Naive thymus-derived CD4-positive, alpha-beta T cell (primary cell): Measurements from ENCODE around the gene CPO. TPM values are rescaled to one million over a fixed set of nuclear protein-coding genes. Genes with fewer than 3 reads are reported as not detected.

Experiments
- ATAC-seq: fragments of 150-1000 bp; cut with Tn5 transposase; 2 replicates; pipeline ENCODE4 v1.10.0; 2021; ENCODE audit warnings: mild to moderate bottlenecking, moderate library complexity
- CTCF ChIA-PET: fragments of 350-600 bp; sonication (Branson Sonifier 250); formaldehyde crosslinking; loops from one replicate; lab custom pipeline; 2021; ENCODE audit warnings: antibody characterized with exemption; lab: Charles Lee
- POLR2A ChIA-PET: fragments of 350-600 bp; sonication (Branson Sonifier 250); formaldehyde crosslinking; loops from one replicate; lab custom pipeline; 2021; ENCODE audit warnings: antibody characterized with exemption, inconsistent platforms; lab: Charles Lee
- DNase-seq, 9 donors: peaks; one replicate each; pipeline versions ENCODE4 v3.0.0 to v3.0.0-alpha.2; 2020 to 2022; ENCODE audit warnings: mixed read lengths in 1 of 9
- H3K27ac ChIP-seq: one replicate; pipeline ENCODE4 v1.7.0; 2013; ENCODE audit warnings: mild to moderate bottlenecking, low read depth, low read length, moderate library complexity
- H3K27me3 ChIP-seq, 2 donors: one replicate each; pipeline ENCODE4 v1.7.0; 2013; ENCODE audit warnings: low read length in 2 of 2, mild to moderate bottlenecking in 2 of 2, moderate library complexity in 2 of 2; ENCODE audit not compliant: control insufficient read depth in 2 of 2, insufficient read depth in 2 of 2
- H3K36me3 ChIP-seq, 3 experiments: 1 replicate in 2 of 3; 2 replicates in 1 of 3; pipeline ENCODE4 v1.7.0; 2013; ENCODE audit warnings: low read length in 3 of 3, mild to moderate bottlenecking in 3 of 3, moderate library complexity in 1 of 3; ENCODE audit not compliant: insufficient read depth in 3 of 3, control insufficient read depth in 2 of 3
- H3K4me1 ChIP-seq, 2 donors: one replicate each; pipeline ENCODE4 v1.7.0; 2013; ENCODE audit warnings: low read length in 2 of 2, mild to moderate bottlenecking in 2 of 2, moderate library complexity in 1 of 2; ENCODE audit not compliant: control insufficient read depth in 2 of 2, insufficient read depth in 2 of 2
- H3K4me3 ChIP-seq: 2 replicates; pipeline ENCODE4 v1.7.0; 2013; ENCODE audit warnings: mild to moderate bottlenecking, low read length
- H3K9me3 ChIP-seq, 3 experiments: 1 replicate in 2 of 3; 2 replicates in 1 of 3; pipeline ENCODE4 v1.7.0; 2013; ENCODE audit warnings: low read length in 3 of 3; ENCODE audit not compliant: control insufficient read depth in 2 of 3
- H3K27ac Mint-ChIP-seq, 9 donors: one replicate each; pipeline ENCODE4 v1.8.0; 2020 to 2022; ENCODE audit warnings: mixed read lengths in 9 of 9, mild to moderate bottlenecking in 8 of 9, moderate library complexity in 5 of 9, inconsistent platforms in 2 of 9
- H3K27me3 Mint-ChIP-seq, 5 donors: one replicate each; pipeline ENCODE4 v1.8.0; 2021 to 2022; ENCODE audit warnings: mixed read lengths in 5 of 5, mild to moderate bottlenecking in 1 of 5
- H3K36me3 Mint-ChIP-seq, 5 donors: one replicate each; pipeline ENCODE4 v1.8.0; 2020 to 2022; ENCODE audit warnings: mixed read lengths in 5 of 5, mild to moderate bottlenecking in 3 of 5, inconsistent platforms in 1 of 5
- H3K4me1 Mint-ChIP-seq, 7 donors: one replicate each; pipeline ENCODE4 v1.8.0; 2020 to 2022; ENCODE audit warnings: mixed read lengths in 7 of 7, mild to moderate bottlenecking in 3 of 7, inconsistent platforms in 1 of 7
- H3K4me3 Mint-ChIP-seq, 10 donors: one replicate each; pipeline ENCODE4 v1.8.0; 2020 to 2022; ENCODE audit warnings: mild to moderate bottlenecking in 10 of 10, mixed read lengths in 10 of 10, moderate library complexity in 6 of 10, inconsistent platforms in 2 of 10
- H3K9me3 Mint-ChIP-seq, 11 donors: one replicate each; pipeline ENCODE4 v1.8.0; 2020 to 2022; ENCODE audit warnings: mixed read lengths in 11 of 11, mild to moderate bottlenecking in 4 of 11, inconsistent platforms in 1 of 11, moderate library complexity in 1 of 11
- intact Hi-C, 2 donors: fragments of 100-400 bp; cut with micrococcal nuclease; formaldehyde crosslinking; loops; one replicate each; pipeline ENCODE4 v1.15.1; 2023
- polyA plus RNA-seq, 2 donors: library from polyadenylated mRNA; unstranded; fragments of 300-500 nt; fragmentation: Illumina TruSeq; gene quantifications; one replicate each; pipeline ENCODE4 v1.2.3, GENCODE V29; 2021
- total RNA-seq, 6 experiments: library from RNA in 5 of 6; stranded (reverse) in 5 of 6; gene quantifications; 1 replicate in 5 of 6; 2 replicates in 1 of 6; pipeline ENCODE4 v1.2.3 and lab custom pipeline; 2021 to 2026

The CPO gene
- total RNA-seq (under 1 TPM in 3 of 5 experiments, not detected in 2; 0.30 to 0.51 (median 0.32) TPM), polyA plus RNA-seq (not detected), total RNA-seq (lab: John Stamatoyannopoulos, UW) (not detected)

GRCh38 chr2:206939340-206939739, at the start of gene CPO:
CPO (plus strand) TSS chr2:206939518; CDS start chr2:206939600, 82 bp downstream.
- ATAC-seq (no peak), DNase-seq (no peak)
- H3K36me3 ChIP-seq, result no peaks in the 10 kb centered on the region
- H3K9me3 Mint-ChIP-seq, result no peaks in the 10 kb centered on the region
- POLR2A ChIA-PET, result no interaction called here
- H3K27ac ChIP-seq, result no peak within 1 kb of the TSS
- H3K9me3 ChIP-seq, result no peaks in the 10 kb centered on the region
- no peak within 1 kb of the TSS for H3K4me3 ChIP-seq
- peaks cover 0 to 8% (median 2%) of the 10 kb centered on the region in 5 donors for H3K27me3 Mint-ChIP-seq
- CTCF ChIA-PET, result no interaction called here
- intact Hi-C loops, result no loop called here
- no peak within 1 kb of the TSS for H3K27ac Mint-ChIP-seq
- H3K4me1 ChIP-seq, result no peaks in the 10 kb centered on the region
- H3K36me3 Mint-ChIP-seq, result no peaks in the 10 kb centered on the region
- no peaks in the 10 kb centered on the region for H3K4me1 Mint-ChIP-seq
- H3K27me3 ChIP-seq, result no peaks in the 10 kb centered on the region
- H3K4me3 Mint-ChIP-seq, result no peak within 1 kb of the TSS

DNA sequence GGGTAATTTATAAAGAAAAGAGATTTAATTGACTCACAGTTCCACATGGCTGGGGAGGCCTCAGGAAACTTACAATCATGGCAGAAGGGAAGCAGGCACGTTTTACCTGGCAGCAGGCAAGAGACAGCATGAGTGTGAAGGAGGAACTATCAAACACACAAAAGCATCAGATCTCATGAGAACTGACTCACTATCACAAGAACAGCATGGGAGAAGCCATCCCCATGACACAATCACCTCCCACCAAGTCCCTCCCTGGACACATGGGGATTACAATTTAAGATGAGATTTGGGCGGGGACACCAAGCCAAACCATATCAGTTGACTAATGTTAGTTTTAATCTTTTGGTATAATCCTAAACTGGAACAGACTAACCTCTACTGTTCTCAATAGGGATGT, 49.1 kb upstream of the CPO start:
- peaks cover 0 to 5% (median 3%) of the 10 kb centered on the region in 11 donors for H3K9me3 Mint-ChIP-seq
- POLR2A ChIA-PET, result no interaction called here
- DNase-seq (no peak), ATAC-seq (no peak)
- peaks cover 0 to 10% (median 0%) of the 10 kb centered on the region in 5 donors for H3K36me3 Mint-ChIP-seq
- Histone ChIP-seq H3K9me3 (no peaks in the 10 kb centered on the region), H3K27me3 (no peaks in the 10 kb centered on the region), H3K27ac (no peak overlapping the region), H3K4me3 (no peak overlapping the region), H3K36me3 (no peaks in the 10 kb centered on the region), H3K4me1 (no peaks in the 10 kb centered on the region)
- peaks cover 0 to 3% (median 0%) of the 10 kb centered on the region in 5 donors for H3K27me3 Mint-ChIP-seq
- CTCF ChIA-PET, result no interaction called here
- no peak overlapping the region for H3K27ac Mint-ChIP-seq
- no peak overlapping the region for H3K4me3 Mint-ChIP-seq
- H3K4me1 Mint-ChIP-seq, result no peaks in the 10 kb centered on the region
- intact Hi-C loops, result no loop called here

DNA sequence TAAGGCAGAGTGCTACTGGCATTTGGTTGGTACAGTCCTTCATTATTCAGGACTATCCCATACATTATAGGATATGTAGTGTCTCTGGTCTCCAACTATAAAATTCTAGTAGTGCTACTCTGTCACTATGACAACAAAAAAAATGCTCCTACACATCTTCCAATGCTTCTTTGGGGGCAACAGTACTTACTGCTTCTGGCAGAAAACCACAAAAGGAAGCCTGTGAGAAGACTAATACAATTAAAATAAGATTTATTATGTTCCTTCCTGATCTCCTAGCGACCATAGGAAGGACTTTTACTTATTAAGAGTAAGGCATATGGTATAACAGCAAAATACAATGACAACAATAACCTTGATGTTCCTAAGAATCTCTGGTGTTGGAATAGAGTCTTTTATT, 48.4 kb upstream of the CPO start:
- intact Hi-C loops, result no loop called here
- Mint-ChIP-seq H3K36me3 (peaks cover 0 to 15% (median 0%) of the 10 kb centered on the region in 5 donors), H3K9me3 (peaks cover 0 to 5% (median 3%) of the 10 kb centered on the region in 11 donors), H3K27ac (no peak overlapping the region), H3K4me1 (no peaks in the 10 kb centered on the region), H3K27me3 (peaks cover 0 to 3% (median 0%) of the 10 kb centered on the region in 5 donors), H3K4me3 (no peak overlapping the region)
- ChIA-PET POLR2A (no interaction called here), CTCF (no interaction called here)
- H3K4me1 ChIP-seq, result no peaks in the 10 kb centered on the region
- DNase-seq, result no peak
- H3K27ac ChIP-seq, result no peak overlapping the region
- H3K4me3 ChIP-seq, result no peak overlapping the region
- H3K36me3 ChIP-seq, result no peaks in the 10 kb centered on the region
- H3K27me3 ChIP-seq, result no peaks in the 10 kb centered on the region
- no peak for ATAC-seq
- no peaks in the 10 kb centered on the region for H3K9me3 ChIP-seq

- POLR2A ChIA-PET, result no interaction called here
- no peak overlapping the region for H3K4me3 Mint-ChIP-seq
- peaks cover 0 to 7% (median 4%) of the 10 kb centered on the region in 5 donors for H3K27me3 Mint-ChIP-seq
- no peaks in the 10 kb centered on the region for H3K27me3 ChIP-seq
- no peaks in the 10 kb centered on the region for H3K4me1 ChIP-seq
- peak; percentile 57 for ATAC-seq
- no peak overlapping the region for H3K4me3 ChIP-seq
- no peaks in the 10 kb centered on the region for H3K9me3 ChIP-seq
- H3K27ac ChIP-seq, result no peak overlapping the region
- peaks cover 0 to 3% (median 0%) of the 10 kb centered on the region in 5 donors for H3K36me3 Mint-ChIP-seq
- H3K27ac Mint-ChIP-seq, result no peak overlapping the region
- H3K9me3 Mint-ChIP-seq, result peaks cover 0 to 4% (median 0%) of the 10 kb centered on the region in 11 donors
- CTCF ChIA-PET, result no interaction called here
- no peaks in the 10 kb centered on the region for H3K4me1 Mint-ChIP-seq
- intact Hi-C loops, result no loop called here
- DNase-seq, result no peak
- no peaks in the 10 kb centered on the region for H3K36me3 ChIP-seq
Measured at GRCh38 chr2:206915121-206915520, 24.2 kb upstream of the CPO start.

GRCh38 chr2:206918263-206918662, 21.1 kb upstream of the CPO start:
- Mint-ChIP-seq H3K36me3 (peaks cover 0 to 8% (median 4%) of the 10 kb centered on the region in 5 donors), H3K27me3 (peaks cover 0 to 12% (median 6%) of the 10 kb centered on the region in 5 donors), H3K4me3 (no peak overlapping the region), H3K27ac (peak overlapping the region in 1 of 9 donors; percentile 2), H3K9me3 (peaks cover 0 to 5% (median 0%) of the 10 kb centered on the region in 11 donors), H3K4me1 (no peaks in the 10 kb centered on the region)
- DNase-seq (no peak), ATAC-seq (no peak)
- Histone ChIP-seq H3K27ac (no peak overlapping the region), H3K27me3 (no peaks in the 10 kb centered on the region), H3K4me1 (no peaks in the 10 kb centered on the region), H3K9me3 (no peaks in the 10 kb centered on the region), H3K36me3 (no peaks in the 10 kb centered on the region), H3K4me3 (no peak overlapping the region)
- ChIA-PET CTCF (no interaction called here), POLR2A (no interaction called here)
- intact Hi-C loops, result no loop called here

DNA sequence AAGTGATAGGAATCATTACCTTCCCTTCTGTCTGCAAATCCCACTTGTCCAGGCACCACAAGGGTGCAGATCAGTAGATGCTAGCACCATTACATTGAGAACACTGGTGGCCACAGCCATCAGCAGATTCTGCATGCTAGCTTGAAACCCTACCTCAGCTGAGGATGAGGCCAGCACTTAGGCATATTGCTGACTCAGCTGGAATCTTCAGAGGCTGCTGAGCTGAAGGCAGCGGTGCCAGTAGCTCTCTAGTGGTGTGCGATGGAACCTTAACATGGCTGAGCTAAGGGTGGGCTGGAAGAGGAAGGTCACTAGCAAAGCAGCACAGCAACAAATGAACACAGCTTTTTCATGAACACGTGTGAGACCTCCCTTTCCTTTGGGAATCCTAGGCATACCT, 19.0 kb upstream of the CPO start:
- no peaks in the 10 kb centered on the region for H3K9me3 ChIP-seq
- Mint-ChIP-seq H3K4me1 (no peaks in the 10 kb centered on the region), H3K36me3 (peaks cover 0 to 13% (median 9%) of the 10 kb centered on the region in 5 donors), H3K27me3 (peaks cover 0 to 12% (median 6%) of the 10 kb centered on the region in 5 donors), H3K9me3 (peaks cover 0 to 8% (median 4%) of the 10 kb centered on the region in 11 donors), H3K4me3 (no peak overlapping the region), H3K27ac (no peak overlapping the region)
- no peak for ATAC-seq
- no peak overlapping the region for H3K4me3 ChIP-seq
- intact Hi-C loops, result no loop called here
- H3K36me3 ChIP-seq, result no peaks in the 10 kb centered on the region
- no peaks in the 10 kb centered on the region for H3K4me1 ChIP-seq
- ChIA-PET CTCF (no interaction called here), POLR2A (no interaction called here)
- no peaks in the 10 kb centered on the region for H3K27me3 ChIP-seq
- no peak for DNase-seq
- H3K27ac ChIP-seq, result no peak overlapping the region

- ChIA-PET POLR2A (no interaction called here), CTCF (no interaction called here)
- H3K27ac Mint-ChIP-seq, result no peak overlapping the region
- H3K4me3 ChIP-seq, result no peak overlapping the region
- DNase-seq, result no peak
- no peaks in the 10 kb centered on the region for H3K4me1 Mint-ChIP-seq
- H3K27me3 ChIP-seq, result no peaks in the 10 kb centered on the region
- no peaks in the 10 kb centered on the region for H3K9me3 ChIP-seq
- H3K4me1 ChIP-seq, result no peaks in the 10 kb centered on the region
- peak; percentile 48 for ATAC-seq
- peaks cover 0 to 14% (median 9%) of the 10 kb centered on the region in 5 donors for H3K36me3 Mint-ChIP-seq
- no peak overlapping the region for H3K27ac ChIP-seq
- peaks cover 0 to 8% (median 4%) of the 10 kb centered on the region in 11 donors for H3K9me3 Mint-ChIP-seq
- no peaks in the 10 kb centered on the region for H3K36me3 ChIP-seq
- H3K27me3 Mint-ChIP-seq, result peaks cover 0 to 12% (median 6%) of the 10 kb centered on the region in 5 donors
- no peak overlapping the region for H3K4me3 Mint-ChIP-seq
- intact Hi-C loops, result no loop called here
Measured at GRCh38 chr2:206920951-206921350, 18.4 kb upstream of the CPO start.
